HEK293 (cell line): Measurements from ENCODE around the gene TRIM44.

ENCODE experiments used
- CTCF ChIA-PET: fragments of 350-600 bp; formaldehyde crosslinking; extraction: SDS; loops from one replicate; lab custom pipeline; 2021; ENCODE audit warnings: antibody characterized with exemption; lab: Yijun Ruan, JAX
- POLR2A ChIA-PET: fragments of 300-600 bp; formaldehyde crosslinking; extraction: SDS; loops from one replicate; lab custom pipeline; 2020; ENCODE audit warnings: antibody characterized with exemption, inconsistent platforms; lab: Yijun Ruan, JAX
- H3K27ac ChIP-seq: fragments of 200-500 bp; sonication (Bioruptor generic); 2 replicates; pipeline ENCODE4 v1.5.1; 2014; ENCODE audit warnings: low read depth, low read length, control low read depth, inconsistent platforms; ENCODE audit errors: extremely low read depth
- H3K36me3 ChIP-seq, 2 experiments: fragments of 200-500 bp in 1 of 2; sonication (Bioruptor generic) in 1 of 2; 1 replicate in 1 of 2; 2 replicates in 1 of 2; pipeline ENCODE4 v1.5.1; 2014 to 2017; ENCODE audit warnings: inconsistent platforms in 2 of 2, low read length in 2 of 2; ENCODE audit not compliant: control insufficient read depth in 2 of 2, insufficient read depth in 1 of 2
- H3K4me1 ChIP-seq: fragments of 200-500 bp; sonication (Bioruptor generic); 2 replicates; pipeline ENCODE4 v1.5.1; 2014; ENCODE audit warnings: mild to moderate bottlenecking, low read length, inconsistent platforms; ENCODE audit not compliant: control insufficient read depth, insufficient read depth
- H3K4me3 ChIP-seq: 2 replicates; pipeline ENCODE4 v1.5.1; 2011; ENCODE audit warnings: low read depth, mild to moderate bottlenecking, control low read depth, low read length, moderate library complexity
- H3K9me3 ChIP-seq: fragments of 200-500 bp; sonication (Bioruptor generic); 2 replicates; pipeline ENCODE4 v1.5.1; 2014; ENCODE audit warnings: low read depth, low read length, inconsistent platforms; ENCODE audit not compliant: control insufficient read depth, insufficient read depth
- GLI4 ChIP-seq: fragments of 450-650 bp; formaldehyde crosslinking; IDR thresholded peaks from 2 replicates; pipeline ENCODE4 v1.5.1; 2016; ENCODE audit warnings: missing biosample characterization, missing genetic modification characterization
- IKZF3 ChIP-seq: fragments of 450-650 bp; IDR thresholded peaks from 2 replicates; pipeline ENCODE4 v1.5.0; 2018; ENCODE audit warnings: missing biosample characterization, mild to moderate bottlenecking, missing genetic modification characterization, moderate library complexity
- KLF16 ChIP-seq: fragments of 450-650 bp; formaldehyde crosslinking; IDR thresholded peaks from 2 replicates; pipeline ENCODE4 v1.5.1; 2017; ENCODE audit warnings: missing biosample characterization, missing genetic modification characterization
- SP3 ChIP-seq: fragments of 450-650 bp; formaldehyde crosslinking; IDR thresholded peaks from 2 replicates; pipeline ENCODE4 v1.5.1; 2016; ENCODE audit warnings: missing biosample characterization, missing genetic modification characterization
- ZBTB20 ChIP-seq: fragments of 450-650 bp; formaldehyde crosslinking; IDR thresholded peaks from 2 replicates; pipeline ENCODE4 v1.5.1; 2016; ENCODE audit warnings: missing biosample characterization, missing genetic modification characterization
- ZEB2 ChIP-seq: fragments of 450-650 bp; formaldehyde crosslinking; IDR thresholded peaks from 2 replicates; pipeline ENCODE4 v1.5.1; 2016; ENCODE audit warnings: missing biosample characterization, missing genetic modification characterization
- ZNF138 ChIP-seq: fragments of 450-650 bp; formaldehyde crosslinking; IDR thresholded peaks from 2 replicates; pipeline ENCODE4 v1.5.1; 2016; ENCODE audit warnings: missing biosample characterization, missing genetic modification characterization, borderline replicate concordance
- ZNF18 ChIP-seq: fragments of 450-650 bp; formaldehyde crosslinking; IDR thresholded peaks from 2 replicates; pipeline ENCODE4 v1.5.1; 2016; ENCODE audit warnings: missing biosample characterization, missing genetic modification characterization
- ZNF2 ChIP-seq: fragments of 450-650 bp; formaldehyde crosslinking; IDR thresholded peaks from 2 replicates; pipeline ENCODE4 v1.5.1; 2016; ENCODE audit warnings: missing biosample characterization, missing genetic modification characterization
- ZNF26 ChIP-seq: fragments of 450-650 bp; formaldehyde crosslinking; IDR thresholded peaks from 2 replicates; pipeline ENCODE4 v1.5.1; 2016; ENCODE audit warnings: missing biosample characterization, missing genetic modification characterization
- ZNF335 ChIP-seq: fragments of 450-650 bp; formaldehyde crosslinking; conservative IDR thresholded peaks from 2 replicates; pipeline ENCODE4 v1.5.1; 2016; ENCODE audit warnings: missing biosample characterization, missing genetic modification characterization
- ZNF391 ChIP-seq: fragments of 450-650 bp; formaldehyde crosslinking; IDR thresholded peaks from 2 replicates; pipeline ENCODE4 v1.5.1; 2016; ENCODE audit warnings: low read depth, missing biosample characterization, missing genetic modification characterization, borderline replicate concordance
- ZNF398 ChIP-seq: fragments of 450-650 bp; formaldehyde crosslinking; IDR thresholded peaks from 2 replicates; pipeline ENCODE4 v1.5.1; 2017; ENCODE audit warnings: missing biosample characterization, missing genetic modification characterization
- ZNF416 ChIP-seq: fragments of 450-650 bp; formaldehyde crosslinking; IDR thresholded peaks from 2 replicates; pipeline ENCODE4 v1.5.1; 2016; ENCODE audit warnings: missing biosample characterization, missing genetic modification characterization
- ZNF501 ChIP-seq: fragments of 450-650 bp; formaldehyde crosslinking; IDR thresholded peaks from 2 replicates; pipeline ENCODE4 v1.5.1; 2016; ENCODE audit warnings: missing biosample characterization, missing genetic modification characterization
- ZNF510 ChIP-seq: fragments of 450-650 bp; formaldehyde crosslinking; IDR thresholded peaks from 2 replicates; pipeline ENCODE4 v1.5.1; 2018; ENCODE audit warnings: mild to moderate bottlenecking, missing genetic modification characterization, missing biosample characterization; ENCODE audit not compliant: insufficient replicate concordance
- ZNF513 ChIP-seq: fragments of 450-650 bp; IDR thresholded peaks from 2 replicates; pipeline ENCODE4 v1.5.1; 2018; ENCODE audit warnings: missing biosample characterization, missing genetic modification characterization
- ZNF596 ChIP-seq: fragments of 450-650 bp; IDR thresholded peaks from 2 replicates; pipeline ENCODE4 v1.5.0; 2018; ENCODE audit warnings: missing biosample characterization, mild to moderate bottlenecking, missing genetic modification characterization, moderate library complexity
- ZNF626 ChIP-seq: fragments of 450-650 bp; sonication (Bioruptor Pico); formaldehyde crosslinking; IDR thresholded peaks from 2 replicates; pipeline ENCODE4 v1.5.1; 2018; ENCODE audit warnings: missing biosample characterization, missing genetic modification characterization, inconsistent platforms
- ZNF670 ChIP-seq: fragments of 450-650 bp; formaldehyde crosslinking; IDR thresholded peaks from 2 replicates; pipeline ENCODE4 v1.5.1; 2016; ENCODE audit warnings: missing biosample characterization, missing genetic modification characterization, low read depth
- ZNF768 ChIP-seq: fragments of 450-650 bp; formaldehyde crosslinking; IDR thresholded peaks from 2 replicates; pipeline ENCODE4 v1.5.1; 2018; ENCODE audit warnings: missing biosample characterization, mild to moderate bottlenecking, missing genetic modification characterization
- ZNF830 ChIP-seq: fragments of 450-650 bp; IDR thresholded peaks from 2 replicates; pipeline ENCODE4 v1.5.0; 2018; ENCODE audit warnings: missing biosample characterization, missing genetic modification characterization, low read depth, mild to moderate bottlenecking, moderate library complexity
- ZNF837 ChIP-seq: fragments of 450-650 bp; formaldehyde crosslinking; IDR thresholded peaks from 2 replicates; pipeline ENCODE4 v1.5.1; 2016; ENCODE audit warnings: missing biosample characterization, missing genetic modification characterization
- ZSCAN5A ChIP-seq: fragments of 450-650 bp; formaldehyde crosslinking; IDR thresholded peaks from 2 replicates; pipeline ENCODE4 v1.5.1; 2016; ENCODE audit warnings: missing biosample characterization, missing genetic modification characterization

TRIM44 gene

GRCh38 chr11:35626501-35626900 is 36.1 kb upstream of the TRIM44 start:
- TF ChIP-seq ZNF335 (tag by site-specific recombination), result no peak
- TF ChIP-seq SP3 (tag by site-specific recombination), result no peak
- TF ChIP-seq ZSCAN5A (tag by site-specific recombination), result no peak
- Histone ChIP-seq H3K36me3 (no peaks in the 10 kb centered on the region), H3K4me1 (no peaks in the 10 kb centered on the region; the same call in 1 of the 2 replicates), H3K4me3 (no peak overlapping the region), H3K27ac (no peak overlapping the region), H3K9me3 (no peaks in the 10 kb centered on the region)
- ChIA-PET POLR2A (no interaction called here), CTCF (no interaction called here)

GRCh38 chr11:35629511-35629910 is 33.1 kb upstream of the TRIM44 start:
- ChIA-PET POLR2A (interaction anchor here (0.5 to 1.7 kb wide), 4 partner anchors 11 to 210 kb away, joined by 3 to 7 read pairs (median 4); partner anchors contain the start of gene SLC1A2), CTCF (interaction anchor here (0.7 to 1.0 kb wide), 6 partner anchors 11 to 610 kb away, joined by 3 to 6 read pairs (median 4); partner anchors contain the start of gene FJX1)
- Histone ChIP-seq H3K4me1 (no peaks in the 10 kb centered on the region), H3K27ac (no peak overlapping the region), H3K4me3 (no peak overlapping the region), H3K9me3 (no peaks in the 10 kb centered on the region), H3K36me3 (no peaks in the 10 kb centered on the region)
- TF ChIP-seq ZNF2 (no peak), ZNF513 (tag by site-specific recombination) (no peak), ZNF501 (no peak), ZNF138 (tag by site-specific recombination) (no peak), ZNF596 (tag by site-specific recombination) (no peak), ZNF626 (tag by site-specific recombination) (no peak), ZBTB20 (tag by site-specific recombination) (no peak), ZNF768 (no peak), KLF16 (tag by site-specific recombination) (no peak), GLI4 (no peak), ZNF830 (tag by site-specific recombination) (no peak), ZNF510 (no peak)

GRCh38 chr11:35629914-35630313 is 32.7 kb upstream of the TRIM44 start:
- POLR2A ChIA-PET, result interaction anchor here (0.6 to 1.7 kb wide), 3 partner anchors 11 to 210 kb away, joined by 3 to 7 read pairs (median 4); partner anchors contain the start of gene SLC1A2
- Histone ChIP-seq H3K27ac (no peak overlapping the region), H3K9me3 (no peaks in the 10 kb centered on the region), H3K4me3 (no peak overlapping the region), H3K4me1 (no peaks in the 10 kb centered on the region), H3K36me3 (no peaks in the 10 kb centered on the region)
- CTCF ChIA-PET, result interaction anchor here (0.7 to 1.0 kb wide), 5 partner anchors 11 to 193 kb away, joined by 3 to 4 read pairs (median 3); partner anchors contain the start of gene FJX1
- TF ChIP-seq ZNF416 (tag by site-specific recombination), result no peak
- TF ChIP-seq ZNF837 (tag by site-specific recombination), result no peak
- no peak for TF ChIP-seq ZNF670 (tag by site-specific recombination)
- peak; percentile 87 for TF ChIP-seq ZEB2 (tag by site-specific recombination)
- no peak for TF ChIP-seq ZNF398 (tag by site-specific recombination)
- peak; percentile 59; the same call in 1 of the 2 replicates for TF ChIP-seq ZNF391 (tag by site-specific recombination)
- no peak for TF ChIP-seq ZNF18 (tag by site-specific recombination)
- TF ChIP-seq ZNF26 (tag by site-specific recombination), result no peak
- no peak for TF ChIP-seq IKZF3 (tag by site-specific recombination)
